ENCODE measurements around the gene ZNF627. TPM values are rescaled to one million over a fixed set of nuclear protein-coding genes. Genes with fewer than 3 reads are reported as not detected.

ZNF627 gene
- total RNA-seq, 1 experiment from 2014 or later: 9.0 TPM

DNA sequence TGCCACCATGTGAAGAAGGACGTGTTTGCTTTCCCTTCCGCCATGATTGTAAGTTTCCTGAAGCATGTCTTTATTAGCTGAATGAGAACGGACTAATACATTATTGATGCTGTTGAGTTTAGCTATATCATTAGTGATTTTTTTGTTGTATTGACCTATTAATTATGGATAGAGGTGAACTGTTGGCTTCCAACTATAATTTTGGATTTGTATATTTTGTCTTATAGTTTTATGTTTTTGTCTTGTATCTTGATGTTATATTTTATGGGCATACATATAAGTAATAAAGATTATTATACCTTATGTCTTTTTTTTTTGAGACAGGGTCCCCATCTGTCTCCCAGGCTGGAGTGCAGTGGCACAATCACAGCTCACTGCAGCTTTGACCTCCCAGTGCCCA is 45.6 kb downstream of the ZNF627 start:
- intact Hi-C loops (cut with micrococcal nuclease; ENCODE audit: unreplicated experiment): no loop called here
- Mint-ChIP-seq H3K9me3 (ENCODE audit: unreplicated experiment) (no peaks in the 10 kb centered on the region), H3K36me3 (ENCODE audit: insufficient read depth, unreplicated experiment) (peaks cover 15% of the 10 kb centered on the region), H3K27ac (ENCODE audit: unreplicated experiment) (no peak overlapping the region), H3K27me3 (ENCODE audit: insufficient read depth, unreplicated experiment) (no peaks in the 10 kb centered on the region), H3K4me3 (ENCODE audit: unreplicated experiment) (no peak overlapping the region), H3K4me1 (ENCODE audit: low read depth, unreplicated experiment) (no peaks in the 10 kb centered on the region)
- TF ChIP-seq, protein P1, sequence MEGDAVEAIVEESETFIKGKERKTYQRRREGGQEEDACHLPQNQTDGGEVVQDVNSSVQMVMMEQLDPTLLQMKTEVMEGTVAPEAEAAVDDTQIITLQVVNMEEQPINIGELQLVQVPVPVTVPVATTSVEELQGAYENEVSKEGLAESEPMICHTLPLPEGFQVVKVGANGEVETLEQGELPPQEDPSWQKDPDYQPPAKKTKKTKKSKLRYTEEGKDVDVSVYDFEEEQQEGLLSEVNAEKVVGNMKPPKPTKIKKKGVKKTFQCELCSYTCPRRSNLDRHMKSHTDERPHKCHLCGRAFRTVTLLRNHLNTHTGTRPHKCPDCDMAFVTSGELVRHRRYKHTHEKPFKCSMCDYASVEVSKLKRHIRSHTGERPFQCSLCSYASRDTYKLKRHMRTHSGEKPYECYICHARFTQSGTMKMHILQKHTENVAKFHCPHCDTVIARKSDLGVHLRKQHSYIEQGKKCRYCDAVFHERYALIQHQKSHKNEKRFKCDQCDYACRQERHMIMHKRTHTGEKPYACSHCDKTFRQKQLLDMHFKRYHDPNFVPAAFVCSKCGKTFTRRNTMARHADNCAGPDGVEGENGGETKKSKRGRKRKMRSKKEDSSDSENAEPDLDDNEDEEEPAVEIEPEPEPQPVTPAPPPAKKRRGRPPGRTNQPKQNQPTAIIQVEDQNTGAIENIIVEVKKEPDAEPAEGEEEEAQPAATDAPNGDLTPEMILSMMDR (IDR thresholded peaks at IDR 0.05; ENCODE audit: insufficient read depth in 1 of 2, low read depth in 1 of 2, low read length in 1 of 2, severe bottlenecking in 1 of 2, unreplicated experiment in 1 of 2): no peak
- ChIA-PET POLR2A (no interaction called here), CTCF (no interaction called here)
- H3K9me3 ChIP-seq: no peaks in the 10 kb centered on the region
- H3K4me1 ChIP-seq: peaks cover 3% of the 10 kb centered on the region; the same call in 1 of the 2 replicates
- DNase-seq: no peak
- no peaks in the 10 kb centered on the region for H3K27me3 ChIP-seq (replicated peaks; ENCODE audit: control insufficient read depth, insufficient read depth, low read length)
- no TSS peak for BruUV-seq (replicated peaks)
- no peak overlapping the region for H3K4me3 ChIP-seq (ENCODE audit: low read depth, low read length)
- H3K36me3 ChIP-seq (ENCODE audit: control insufficient read depth, insufficient read depth, low read length): no peaks in the 10 kb centered on the region; the same call in 1 of the 2 replicates

DNA sequence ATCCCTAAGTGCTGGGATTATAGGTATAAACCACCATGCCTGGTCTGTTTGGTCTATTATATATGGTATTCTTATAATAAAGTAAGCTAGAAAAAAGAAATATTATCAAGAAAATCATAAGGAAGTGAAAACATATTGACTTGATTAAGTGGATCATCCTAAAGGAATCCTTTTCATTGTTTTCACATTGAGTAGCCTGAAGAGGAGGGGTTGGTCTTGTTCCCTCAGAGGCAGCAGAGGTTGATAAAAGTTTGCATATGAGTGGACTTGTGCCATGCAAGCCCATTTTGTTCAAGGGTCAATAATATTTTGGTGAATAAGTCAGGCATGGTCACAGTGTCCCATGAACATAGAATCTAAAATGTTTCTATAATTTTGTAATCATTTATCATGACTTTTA is 52.7 kb downstream of the ZNF627 start:
- Mint-ChIP-seq H3K9me3 (ENCODE audit: unreplicated experiment) (no peaks in the 10 kb centered on the region), H3K4me3 (ENCODE audit: unreplicated experiment) (no peak overlapping the region), H3K27ac (ENCODE audit: unreplicated experiment) (no peak overlapping the region), H3K27me3 (ENCODE audit: insufficient read depth, unreplicated experiment) (no peaks in the 10 kb centered on the region), H3K36me3 (ENCODE audit: insufficient read depth, unreplicated experiment) (peaks cover 52% of the 10 kb centered on the region), H3K4me1 (ENCODE audit: low read depth, unreplicated experiment) (no peaks in the 10 kb centered on the region)
- Histone ChIP-seq H3K36me3 (ENCODE audit: control insufficient read depth, insufficient read depth, low read length) (peaks cover 2% of the 10 kb centered on the region), H3K27me3 (replicated peaks; ENCODE audit: control insufficient read depth, insufficient read depth, low read length) (no peaks in the 10 kb centered on the region), H3K9me3 (peaks cover 25% of the 10 kb centered on the region), H3K4me3 (ENCODE audit: low read depth, low read length) (no peak overlapping the region), H3K4me1 (no peaks in the 10 kb centered on the region)
- CTCF ChIA-PET: interaction anchor here (0.6 kb wide), 1 partner anchor 11 kb away, joined by 4 read pairs; no protein-coding TSS in a partner anchor
- no peak for DNase-seq
- POLR2A ChIA-PET: no interaction called here
- no TSS peak for BruUV-seq (replicated peaks)
- intact Hi-C loops (cut with micrococcal nuclease; ENCODE audit: unreplicated experiment): no loop called here
- TF ChIP-seq, protein P1 (IDR thresholded peaks at IDR 0.05; ENCODE audit: insufficient read depth in 1 of 2, low read depth in 1 of 2, low read length in 1 of 2, severe bottlenecking in 1 of 2, unreplicated experiment in 1 of 2): no peak

- no peak for DNase-seq
- H3K4me3 ChIP-seq (ENCODE audit: low read depth, low read length): no peak overlapping the region
- Mint-ChIP-seq H3K9me3 (ENCODE audit: unreplicated experiment) (no peaks in the 10 kb centered on the region), H3K36me3 (ENCODE audit: insufficient read depth, unreplicated experiment) (peaks cover 51% of the 10 kb centered on the region), H3K4me3 (ENCODE audit: unreplicated experiment) (no peak overlapping the region), H3K27me3 (ENCODE audit: insufficient read depth, unreplicated experiment) (no peaks in the 10 kb centered on the region), H3K4me1 (ENCODE audit: low read depth, unreplicated experiment) (no peaks in the 10 kb centered on the region), H3K27ac (ENCODE audit: unreplicated experiment) (no peak overlapping the region)
- H3K27me3 ChIP-seq (replicated peaks; ENCODE audit: control insufficient read depth, insufficient read depth, low read length): no peaks in the 10 kb centered on the region
- peaks cover 2% of the 10 kb centered on the region for H3K36me3 ChIP-seq (ENCODE audit: control insufficient read depth, insufficient read depth, low read length)
- H3K9me3 ChIP-seq: peaks cover 25% of the 10 kb centered on the region
- TF ChIP-seq, protein P1 (IDR thresholded peaks at IDR 0.05; ENCODE audit: insufficient read depth in 1 of 2, low read depth in 1 of 2, low read length in 1 of 2, severe bottlenecking in 1 of 2, unreplicated experiment in 1 of 2): no peak
- ChIA-PET POLR2A (no interaction called here), CTCF (interaction anchor here (0.7 kb wide), 1 partner anchor 11 kb away, joined by 3 read pairs; no protein-coding TSS in a partner anchor)
- H3K4me1 ChIP-seq: no peaks in the 10 kb centered on the region
- BruUV-seq (replicated peaks): no TSS peak
- intact Hi-C loops (cut with micrococcal nuclease; ENCODE audit: unreplicated experiment): no loop called here
Measured at GRCh38 chr19:11651062-11651461, 53.8 kb downstream of the ZNF627 start.
